GM21367 (cell line): ENCODE data around the gene SDK1.

Source experiments
- ATAC-seq: cut with Tn5 transposase; IDR thresholded peaks from one replicate; pipeline ENCODE4 v1.9.1; 2021; ENCODE audit not compliant: unreplicated experiment

The SDK1 gene

GRCh38 chr7:4139656-4140625 lies 838.9 kb downstream of the SDK1 start:
- no peak for ATAC-seq

GRCh38 chr7:4140933-4141332 lies 839.9 kb downstream of the SDK1 start:
- ATAC-seq: no peak

- no peak for ATAC-seq
Measured at GRCh38 chr7:4143006-4143405, 842.0 kb downstream of the SDK1 start.

GRCh38 chr7:4143511-4144171 lies 842.6 kb downstream of the SDK1 start:
- ATAC-seq: no peak

GRCh38 chr7:4144172-4144701 lies 843.2 kb downstream of the SDK1 start:
- no peak for ATAC-seq

GRCh38 chr7:4144811-4145510 lies 843.9 kb downstream of the SDK1 start:
- no peak for ATAC-seq

- no peak for ATAC-seq
Measured at GRCh38 chr7:4145576-4145975, 844.5 kb downstream of the SDK1 start.

GRCh38 chr7:4147926-4148620 lies 847.0 kb downstream of the SDK1 start:
- no peak for ATAC-seq

- ATAC-seq: no peak
Measured at GRCh38 chr7:4149236-4149635, 848.2 kb downstream of the SDK1 start.

- ATAC-seq: no peak
Measured at GRCh38 chr7:4149645-4150044, 848.6 kb downstream of the SDK1 start.

GRCh38 chr7:4150731-4151130 lies 849.7 kb downstream of the SDK1 start:
- no peak for ATAC-seq

GRCh38 chr7:4151524-4151923 lies 850.5 kb downstream of the SDK1 start:
- ATAC-seq: no peak

- ATAC-seq: no peak
Measured at GRCh38 chr7:4151926-4152549, 851.0 kb downstream of the SDK1 start.

- no peak for ATAC-seq
Measured at GRCh38 chr7:4154882-4155535, 854.0 kb downstream of the SDK1 start.

GRCh38 chr7:4156190-4156589 lies 855.1 kb downstream of the SDK1 start:
- ATAC-seq: no peak

GRCh38 chr7:4157651-4158050 lies 856.6 kb downstream of the SDK1 start:
- ATAC-seq: no peak

GRCh38 chr7:4158441-4159153 lies 857.5 kb downstream of the SDK1 start:
- no peak for ATAC-seq

GRCh38 chr7:4159154-4159501 lies 858.1 kb downstream of the SDK1 start:
- no peak for ATAC-seq
